AG04450 (cell line): Measurements from ENCODE around the gene CYP2U1. TPM values are rescaled to one million over a fixed set of nuclear protein-coding genes. Genes with fewer than 3 reads are reported as not detected.

Source experiments
- CTCF ChIA-PET: fragments of 300-600, 350-600 bp; formaldehyde crosslinking; extraction: SDS; loops from one replicate; lab custom pipeline; 2022; ENCODE audit warnings: antibody characterized with exemption, inconsistent platforms; lab: Charles Lee
- POLR2A ChIA-PET: fragments of 350-600 bp; formaldehyde crosslinking; extraction: SDS; loops from one replicate; lab custom pipeline; 2021; ENCODE audit warnings: antibody characterized with exemption, inconsistent platforms; lab: Yijun Ruan, JAX
- DNase-seq: peaks from one replicate; pipeline ENCODE4 v3.0.0-alpha.2; 2011; ENCODE audit warnings: low read depth, low spot score
- H3K27ac ChIP-seq: one replicate; pipeline ENCODE4 v1.5.1; 2012; ENCODE audit warnings: low read depth, low read length, control low read depth
- H3K27me3 ChIP-seq: one replicate; pipeline ENCODE4 v1.6.0; 2012; ENCODE audit warnings: low read length; ENCODE audit not compliant: control insufficient read depth, insufficient read depth
- H3K4me3 ChIP-seq: 2 replicates; pipeline ENCODE4 v1.5.1; 2011; ENCODE audit warnings: mild to moderate bottlenecking, low read depth, low read length, control low read depth
- H3K9me3 ChIP-seq: 2 replicates; pipeline ENCODE4 v1.5.1; 2012; ENCODE audit warnings: low read length; ENCODE audit not compliant: control insufficient read depth, insufficient read depth
- polyA plus RNA-seq: library from polyadenylated mRNA; depleted of rRNA; stranded (reverse); fragments of >200 nt; gene quantifications from 2 replicates; pipeline ENCODE4 v1.2.3, GENCODE V29; 2011
- TF ChIP-seq, protein P1 (sequence below): IDR thresholded peaks from 2 replicates; pipeline ENCODE4 v1.5.1; 2011; ENCODE audit warnings: low read depth, low read length, control low read depth, inconsistent platforms

The CYP2U1 gene
- polyA plus RNA-seq, 1 experiment: 6.3 TPM

GRCh38 chr4:107906458-107907100, 24.8 kb upstream of the CYP2U1 start:
- CTCF ChIA-PET: interaction anchor here (1.7 kb wide), 1 partner anchor 149 kb away, joined by 9 read pairs; no protein-coding TSS in a partner anchor
- Histone ChIP-seq H3K27me3 (no peaks in the 10 kb centered on the region), H3K9me3 (no peaks in the 10 kb centered on the region), H3K27ac (no peak overlapping the region), H3K4me3 (no peak overlapping the region)
- DNase-seq: no peak
- TF ChIP-seq, protein P1, sequence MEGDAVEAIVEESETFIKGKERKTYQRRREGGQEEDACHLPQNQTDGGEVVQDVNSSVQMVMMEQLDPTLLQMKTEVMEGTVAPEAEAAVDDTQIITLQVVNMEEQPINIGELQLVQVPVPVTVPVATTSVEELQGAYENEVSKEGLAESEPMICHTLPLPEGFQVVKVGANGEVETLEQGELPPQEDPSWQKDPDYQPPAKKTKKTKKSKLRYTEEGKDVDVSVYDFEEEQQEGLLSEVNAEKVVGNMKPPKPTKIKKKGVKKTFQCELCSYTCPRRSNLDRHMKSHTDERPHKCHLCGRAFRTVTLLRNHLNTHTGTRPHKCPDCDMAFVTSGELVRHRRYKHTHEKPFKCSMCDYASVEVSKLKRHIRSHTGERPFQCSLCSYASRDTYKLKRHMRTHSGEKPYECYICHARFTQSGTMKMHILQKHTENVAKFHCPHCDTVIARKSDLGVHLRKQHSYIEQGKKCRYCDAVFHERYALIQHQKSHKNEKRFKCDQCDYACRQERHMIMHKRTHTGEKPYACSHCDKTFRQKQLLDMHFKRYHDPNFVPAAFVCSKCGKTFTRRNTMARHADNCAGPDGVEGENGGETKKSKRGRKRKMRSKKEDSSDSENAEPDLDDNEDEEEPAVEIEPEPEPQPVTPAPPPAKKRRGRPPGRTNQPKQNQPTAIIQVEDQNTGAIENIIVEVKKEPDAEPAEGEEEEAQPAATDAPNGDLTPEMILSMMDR: no peak
- POLR2A ChIA-PET: no interaction called here

DNA sequence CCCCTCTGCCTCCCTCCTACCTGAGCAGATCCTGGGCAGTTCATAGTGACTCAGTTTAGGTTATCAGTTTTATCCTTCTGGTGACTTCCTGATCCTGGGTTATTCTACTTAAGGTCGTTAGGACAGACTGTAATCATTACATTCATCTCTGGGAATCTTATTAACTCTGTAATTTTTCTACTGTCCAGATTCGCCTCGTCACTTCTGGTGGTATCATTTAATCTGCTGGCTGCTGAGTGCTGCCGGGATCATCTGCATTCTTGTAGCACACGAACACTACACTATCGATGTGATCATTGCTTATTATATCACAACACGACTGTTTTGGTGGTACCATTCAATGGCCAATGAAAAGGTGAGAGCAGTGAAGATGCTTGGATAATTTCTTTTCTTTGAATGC, 23.0 kb upstream of the CYP2U1 start:
- no peak overlapping the region for H3K27ac ChIP-seq
- H3K4me3 ChIP-seq: no peak overlapping the region
- TF ChIP-seq, protein P1: no peak
- ChIA-PET POLR2A (no interaction called here), CTCF (interaction anchor here (0.6 to 1.6 kb wide), 2 partner anchors 171 to 1862 kb away, joined by 4 to 7 read pairs; no protein-coding TSS in a partner anchor)
- H3K9me3 ChIP-seq: no peaks in the 10 kb centered on the region
- no peaks in the 10 kb centered on the region for H3K27me3 ChIP-seq
- no peak for DNase-seq

- CTCF ChIA-PET: interaction anchor here (0.6 to 1.4 kb wide), 28 partner anchors 9 to 244 kb away, joined by 3 to 79 read pairs (median 4); partner anchors contain the start of gene CYP2U1
- H3K9me3 ChIP-seq: no peaks in the 10 kb centered on the region
- no peak overlapping the region for H3K27ac ChIP-seq
- no peak overlapping the region for H3K4me3 ChIP-seq
- DNase-seq: peak; percentile 50
- TF ChIP-seq, protein P1: peak; percentile 74
- no peaks in the 10 kb centered on the region for H3K27me3 ChIP-seq
- POLR2A ChIA-PET: no interaction called here
These were observed 18.0 kb upstream of the CYP2U1 start for GRCh38 chr4:107913283-107913899.

DNA sequence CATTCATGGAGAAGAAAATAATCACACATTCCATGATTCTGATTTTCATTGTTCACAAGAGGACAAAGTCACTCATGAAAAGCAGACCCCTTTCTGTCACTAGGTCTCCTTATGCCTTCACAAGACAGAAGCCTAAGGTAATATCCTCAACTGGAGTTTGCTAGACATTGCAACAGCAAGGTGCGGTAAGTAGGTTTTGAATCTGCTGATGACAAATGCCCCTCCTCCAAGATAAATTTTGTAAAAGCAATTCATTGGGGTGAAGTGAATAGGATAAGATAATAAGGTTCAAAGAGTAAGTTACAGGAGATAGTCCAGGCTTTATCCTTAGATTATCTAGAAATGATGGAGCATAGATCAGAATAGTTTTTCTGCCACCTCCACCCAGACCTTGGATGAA, 16.1 kb upstream of the CYP2U1 start:
- H3K9me3 ChIP-seq: peaks cover 3% of the 10 kb centered on the region; the same call in 1 of the 2 replicates
- no peaks in the 10 kb centered on the region for H3K27me3 ChIP-seq
- no peak overlapping the region for H3K27ac ChIP-seq
- ChIA-PET POLR2A (no interaction called here), CTCF (interaction anchor here (0.6 to 2.9 kb wide), 3 partner anchors 157 to 230 kb away, joined by 3 to 22 read pairs (median 3); no protein-coding TSS in a partner anchor)
- TF ChIP-seq, protein P1: no peak
- DNase-seq: no peak
- no peak overlapping the region for H3K4me3 ChIP-seq

GRCh38 chr4:107916623-107917022, 14.7 kb upstream of the CYP2U1 start:
- TF ChIP-seq, protein P1: no peak
- POLR2A ChIA-PET: interaction anchor here (0.7 kb wide), 1 partner anchor 157 kb away, joined by 3 read pairs; no protein-coding TSS in a partner anchor
- no peak overlapping the region for H3K4me3 ChIP-seq
- DNase-seq: no peak
- CTCF ChIA-PET: interaction anchor here (0.7 to 2.9 kb wide), 3 partner anchors 158 to 265 kb away, joined by 3 to 22 read pairs (median 4); no protein-coding TSS in a partner anchor
- peaks cover 3% of the 10 kb centered on the region; the same call in 1 of the 2 replicates for H3K9me3 ChIP-seq
- no peak overlapping the region for H3K27ac ChIP-seq
- no peaks in the 10 kb centered on the region for H3K27me3 ChIP-seq
